ENCODE measurements around the gene ANO1.
A peak's percentile ranks its signal among the peaks of the same experiment; 100 is the strongest.
"Not testable (repeated sequence)": the region's sequence is repeated elsewhere in the genome, so short reads cannot be mapped to it uniquely, and the experiment has no call there.

The ANO1 gene

GRCh38 chr11:70210051-70210501, 132.0 kb downstream of the ANO1 start:
- DNase-seq (ENCODE audit: low spot score) = no peak

- DNase-seq (ENCODE audit: low spot score) = no peak
Measured at GRCh38 chr11:70210530-70210929, 132.4 kb downstream of the ANO1 start.

DNA sequence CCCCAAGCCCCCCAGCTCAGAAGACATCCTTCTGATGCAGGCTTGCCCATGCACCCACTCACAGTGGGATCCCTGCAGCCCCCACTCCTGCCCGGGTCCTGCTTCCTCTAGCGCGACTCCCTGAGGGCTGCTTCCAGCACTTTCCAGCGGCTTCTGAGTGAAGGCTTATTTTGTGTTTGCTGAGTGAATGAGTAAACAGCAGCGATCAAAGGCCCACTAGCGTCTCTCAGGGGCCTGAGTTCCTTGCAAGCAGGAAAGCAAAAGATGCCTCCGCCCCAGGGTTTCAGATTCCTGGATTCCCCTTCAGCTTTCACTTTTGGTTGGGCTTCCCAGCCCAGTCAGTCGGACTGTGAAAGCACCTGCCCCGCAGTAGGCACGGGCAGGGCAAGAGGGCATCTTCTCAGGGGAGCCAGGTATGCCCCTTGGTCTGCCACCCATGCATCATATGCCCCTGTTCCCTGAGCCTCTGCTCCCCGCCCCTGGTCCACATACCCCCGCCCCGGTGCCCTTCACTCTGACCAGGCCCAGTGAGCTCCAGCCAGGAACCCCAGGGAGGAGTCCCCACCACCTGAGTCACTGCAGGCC, 134.2 kb downstream of the ANO1 start:
- no peak for DNase-seq (ENCODE audit: low spot score)

DNA sequence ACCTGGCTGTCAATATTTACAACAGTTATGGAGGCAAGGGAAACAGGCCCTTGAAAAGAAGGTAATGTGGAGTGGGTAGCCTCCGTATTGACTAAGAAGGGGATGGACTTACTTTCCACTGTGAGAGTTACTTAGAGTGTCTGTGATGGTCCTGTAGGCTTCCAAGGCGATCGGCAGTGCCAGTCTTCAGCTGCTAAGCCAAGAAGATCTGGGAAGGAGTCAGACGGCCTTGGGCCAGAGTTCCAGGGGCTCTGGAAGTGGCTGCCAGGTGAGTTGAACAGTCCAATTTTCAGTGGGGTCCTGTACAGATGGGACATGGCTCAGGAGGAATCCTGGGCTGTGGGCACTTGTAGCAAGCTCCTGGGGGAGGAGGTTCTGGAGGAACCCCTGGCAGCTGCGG, 139.3 kb downstream of the ANO1 start:
- not testable (repeated sequence) for DNase-seq (ENCODE audit: low spot score)

- DNase-seq (ENCODE audit: low spot score) = not testable (repeated sequence)
Measured at GRCh38 chr11:70218076-70218475, 140.0 kb downstream of the ANO1 start.

DNA sequence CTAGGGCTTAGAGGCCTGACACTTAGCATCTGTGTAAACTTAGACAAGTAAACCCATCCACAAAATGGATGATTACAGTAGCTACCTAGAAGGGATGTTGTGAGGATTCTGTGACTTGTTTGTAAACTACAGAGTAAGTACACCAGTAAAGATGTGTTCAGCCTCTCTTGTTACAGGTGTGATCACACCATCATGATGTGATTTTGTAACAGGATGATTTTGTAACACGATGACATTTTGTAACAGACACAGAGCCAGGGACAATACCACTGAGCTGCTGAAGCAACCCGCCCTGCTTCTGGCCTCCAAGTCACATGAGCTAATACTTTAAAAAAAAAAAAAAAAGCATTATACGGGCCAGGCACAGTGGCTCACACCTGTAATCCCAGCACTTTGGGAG, 142.0 kb downstream of the ANO1 start:
- no peak for DNase-seq (ENCODE audit: low spot score)

GRCh38 chr11:70220920-70221319, 142.8 kb downstream of the ANO1 start:
- DNase-seq (ENCODE audit: low spot score) = no peak

- DNase-seq (ENCODE audit: low spot score) = no peak
Measured at GRCh38 chr11:70225681-70226177, 147.6 kb downstream of the ANO1 start.

DNA sequence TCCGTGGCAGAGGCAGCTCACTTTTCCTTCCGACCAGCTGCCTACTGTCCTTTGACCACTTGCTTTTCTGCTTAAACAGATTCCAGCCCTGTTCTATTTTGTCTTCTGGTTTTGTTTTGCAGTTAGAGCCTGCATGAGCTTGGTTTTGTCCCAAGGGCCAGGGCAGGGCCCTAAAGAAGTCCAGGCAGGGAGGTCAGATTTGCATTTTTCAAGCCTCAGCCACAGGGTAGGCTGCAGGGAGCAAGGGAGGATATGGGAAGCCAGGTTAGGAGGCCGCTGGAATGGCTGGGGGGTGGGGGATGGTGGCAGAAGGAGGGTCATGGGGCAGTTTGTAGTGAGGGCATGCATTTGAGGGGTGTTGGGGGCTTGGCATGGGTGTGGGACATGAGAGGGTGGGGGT, 148.1 kb downstream of the ANO1 start:
- no peak for DNase-seq (ENCODE audit: low spot score)

- DNase-seq (ENCODE audit: low spot score) = no peak
Measured at GRCh38 chr11:70226967-70227366, 148.8 kb downstream of the ANO1 start.

DNA sequence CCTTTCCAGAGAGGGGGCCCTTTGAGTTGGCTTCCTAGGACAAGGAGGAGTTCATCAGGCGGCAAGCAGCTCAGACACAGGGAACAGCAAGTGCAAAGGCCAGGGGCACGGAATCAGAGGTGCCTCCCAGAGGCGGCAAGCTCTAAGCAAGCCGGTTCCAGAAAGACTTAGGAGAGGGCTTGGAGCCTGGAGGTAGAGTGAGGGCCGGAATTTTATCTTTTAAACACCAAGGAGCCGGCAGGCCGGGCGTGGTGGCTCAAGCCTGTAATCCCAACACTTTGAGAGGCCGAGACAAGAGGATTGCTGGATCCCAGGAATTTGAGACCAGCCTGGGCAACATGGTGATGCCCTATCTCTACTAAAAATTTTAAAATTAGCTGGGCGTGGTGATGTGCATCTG, 151.6 kb downstream of the ANO1 start:
- DNase-seq (ENCODE audit: low spot score) = no peak

GRCh38 chr11:70230151-70230839, 152.2 kb downstream of the ANO1 start:
- DNase-seq (ENCODE audit: low spot score) = no peak

GRCh38 chr11:70230840-70231710, 153.0 kb downstream of the ANO1 start:
- DNase-seq (ENCODE audit: low spot score) = no peak

DNA sequence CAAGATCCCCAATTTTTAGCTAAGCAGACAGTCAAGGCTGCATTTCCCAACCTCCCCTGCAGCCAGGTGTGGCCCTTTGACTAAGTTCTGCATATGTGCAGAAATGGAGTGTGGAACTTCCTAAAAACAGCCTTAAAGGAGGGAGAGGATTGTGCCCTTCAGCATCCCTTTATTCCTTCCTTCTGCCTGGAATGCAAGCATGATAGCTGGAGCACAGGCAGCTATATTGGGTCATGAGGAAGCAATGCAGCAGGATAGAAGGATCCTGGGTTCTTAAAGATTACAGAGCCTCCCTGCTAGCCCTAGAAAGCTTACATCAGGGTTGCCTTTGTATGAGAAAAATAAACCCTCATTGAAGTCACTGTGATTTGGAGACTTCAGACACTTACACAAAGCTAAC, 154.9 kb downstream of the ANO1 start:
- DNase-seq (ENCODE audit: low spot score) = no peak

GRCh38 chr11:70233511-70233934, 155.4 kb downstream of the ANO1 start:
- peak; percentile 89 for DNase-seq (ENCODE audit: low spot score)

- no peak for DNase-seq (ENCODE audit: low spot score)
Measured at GRCh38 chr11:70233962-70234361, 155.8 kb downstream of the ANO1 start.

Measured in SW480 (cell line).